Left ventricle myocardium inferior (tissue), 1 donor: ENCODE results near the gene CATSPER3. TPM values are rescaled to one million over a fixed set of nuclear protein-coding genes. Genes with fewer than 3 reads are reported as not detected.

Source experiments
- DNase-seq: peaks from one replicate; pipeline ENCODE4 v3.0.0-alpha.2; 2020
- H3K27ac ChIP-seq: fragments of 200-600 bp; replicated peaks from 2 replicates; pipeline ENCODE4 v1.8.0; 2021
- H3K27me3 ChIP-seq: fragments of 200-600 bp; 2 replicates; pipeline ENCODE4 v1.8.0; 2021; ENCODE audit warnings: low read depth
- H3K36me3 ChIP-seq: fragments of 200-600 bp; 2 replicates; pipeline ENCODE4 v1.8.0; 2021
- H3K4me1 ChIP-seq: fragments of 200-600 bp; 2 replicates; pipeline ENCODE4 v1.8.0; 2021
- H3K4me3 ChIP-seq: fragments of 200-600 bp; 2 replicates; pipeline ENCODE4 v1.8.0; 2021; ENCODE audit warnings: mild to moderate bottlenecking, moderate library complexity
- H3K9me3 ChIP-seq: fragments of 200-600 bp; replicated peaks from 2 replicates; pipeline ENCODE4 v1.8.0; 2021
- CTCF ChIP-seq: fragments of 200-600 bp; IDR thresholded peaks from 2 replicates; pipeline ENCODE4 v1.8.0; 2021; ENCODE audit warnings: antibody characterized with exemption, mild to moderate bottlenecking, borderline replicate concordance
- intact Hi-C: fragments of 100-400 bp; cut with micrococcal nuclease; formaldehyde crosslinking; loops from one replicate; pipeline ENCODE4 v1.11.0; 2022
- total RNA-seq: library from RNA; stranded (reverse); fragmentation: NEBNext Ultra II Directional; extraction: Animal tissue kit (Norgen Biotek cat#: 25700); gene quantifications from one replicate; pipeline ENCODE4 v1.2.1, GENCODE V29; 2021
- donor health status: DM: no; HTN: yes; CAD: no; lungs with severe emphysema.

Gene CATSPER3
- total RNA-seq, 1 donor from 2014 or later: 0.49 TPM

- H3K36me3 ChIP-seq: peaks cover 17% of the 10 kb centered on the region
- no peak overlapping the region for H3K4me3 ChIP-seq
- TF ChIP-seq CTCF: no peak
- no peaks in the 10 kb centered on the region for H3K27me3 ChIP-seq
- intact Hi-C loops: no loop called here
- H3K4me1 ChIP-seq: peaks cover 12% of the 10 kb centered on the region
- no peaks in the 10 kb centered on the region for H3K9me3 ChIP-seq
- no peak for DNase-seq
- H3K27ac ChIP-seq: no peak overlapping the region
These were observed 23.1 kb upstream of the CATSPER3 start for GRCh38 chr5:134944630-134945029.

GRCh38 chr5:134945041-134945440 is 22.7 kb upstream of the CATSPER3 start:
- intact Hi-C loops: no loop called here
- H3K27me3 ChIP-seq: no peaks in the 10 kb centered on the region

GRCh38 chr5:134948911-134949310 is 18.8 kb upstream of the CATSPER3 start:
- H3K9me3 ChIP-seq: peaks cover 5% of the 10 kb centered on the region
- H3K4me1 ChIP-seq: peaks cover 13% of the 10 kb centered on the region
- H3K36me3 ChIP-seq: peaks cover 2% of the 10 kb centered on the region
- intact Hi-C loops: no loop called here
- H3K27ac ChIP-seq: no peak overlapping the region
- no peak overlapping the region for H3K4me3 ChIP-seq
- no peaks in the 10 kb centered on the region for H3K27me3 ChIP-seq
- no peak for TF ChIP-seq CTCF
- DNase-seq: no peak

More at GRCh38 chr5:134945041-134945440, 22.7 kb upstream of the CATSPER3 start:
- Histone ChIP-seq H3K4me1 (peaks cover 13% of the 10 kb centered on the region), H3K27ac (no peak overlapping the region), H3K36me3 (peaks cover 13% of the 10 kb centered on the region), H3K9me3 (no peaks in the 10 kb centered on the region), H3K4me3 (no peak overlapping the region)
- no peak for DNase-seq
- no peak for TF ChIP-seq CTCF

- DNase-seq: no peak
- Histone ChIP-seq H3K4me1 (peaks cover 13% of the 10 kb centered on the region), H3K36me3 (peaks cover 5% of the 10 kb centered on the region), H3K9me3 (peaks cover 9% of the 10 kb centered on the region), H3K27me3 (no peaks in the 10 kb centered on the region), H3K27ac (no peak overlapping the region), H3K4me3 (no peak overlapping the region)
- intact Hi-C loops: no loop called here
- no peak for TF ChIP-seq CTCF
These were observed 18.4 kb upstream of the CATSPER3 start for GRCh38 chr5:134949316-134949715.

GRCh38 chr5:134957920-134958608 is 9.6 kb upstream of the CATSPER3 start:
- TF ChIP-seq CTCF: no peak
- intact Hi-C loops: no loop called here
- Histone ChIP-seq H3K4me3 (no peak overlapping the region), H3K27ac (no peak overlapping the region), H3K36me3 (peaks cover 38% of the 10 kb centered on the region), H3K27me3 (no peaks in the 10 kb centered on the region), H3K9me3 (peaks cover 19% of the 10 kb centered on the region), H3K4me1 (no peaks in the 10 kb centered on the region)
- no peak for DNase-seq
